ENCODE measurements around the gene MMP1. TPM values are rescaled to one million over a fixed set of nuclear protein-coding genes. Genes with fewer than 3 reads are reported as not detected.

The MMP1 gene
- total RNA-seq, 1 donor from 2014 or later, result 19.1 TPM

GRCh38 chr11:102773386-102773785 is 24.6 kb downstream of the MMP1 start:
- no peak overlapping the region for H3K4me3 ChIP-seq
- no peaks in the 10 kb centered on the region for H3K4me1 ChIP-seq
- no peak for ATAC-seq
- intact Hi-C loops (cut with DNase I), result no loop called here
- H3K9me3 ChIP-seq, result no peaks in the 10 kb centered on the region
- no peak overlapping the region for H3K27ac ChIP-seq
- no peak for TF ChIP-seq CTCF (IDR thresholded peaks at IDR 0.05)
- DNase-seq, result no peak
- no peaks in the 10 kb centered on the region for H3K27me3 ChIP-seq
- H3K36me3 ChIP-seq, result no peaks in the 10 kb centered on the region

GRCh38 chr11:102771351-102771750 is 26.6 kb downstream of the MMP1 start:
- Histone ChIP-seq H3K9me3 (no peaks in the 10 kb centered on the region), H3K4me3 (no peak overlapping the region), H3K36me3 (no peaks in the 10 kb centered on the region), H3K27me3 (no peaks in the 10 kb centered on the region), H3K27ac (no peak overlapping the region), H3K4me1 (no peaks in the 10 kb centered on the region)
- ATAC-seq (no peak), DNase-seq (no peak)
- no peak for TF ChIP-seq CTCF (IDR thresholded peaks at IDR 0.05)
- intact Hi-C loops (cut with DNase I), result no loop called here

- Histone ChIP-seq H3K27ac (no peak overlapping the region), H3K36me3 (no peaks in the 10 kb centered on the region), H3K27me3 (no peaks in the 10 kb centered on the region), H3K4me1 (no peaks in the 10 kb centered on the region), H3K9me3 (no peaks in the 10 kb centered on the region), H3K4me3 (no peak overlapping the region)
- ATAC-seq (no peak), DNase-seq (no peak)
- intact Hi-C loops (cut with DNase I), result no loop called here
- TF ChIP-seq CTCF (IDR thresholded peaks at IDR 0.05), result no peak
Observed at GRCh38 chr11:102770191-102770590, 27.8 kb downstream of the MMP1 start.

- DNase-seq (no peak), ATAC-seq (no peak)
- no peak overlapping the region for H3K4me3 ChIP-seq
- H3K27ac ChIP-seq, result no peak overlapping the region
- no peaks in the 10 kb centered on the region for H3K9me3 ChIP-seq
- no peaks in the 10 kb centered on the region for H3K36me3 ChIP-seq
- TF ChIP-seq CTCF (IDR thresholded peaks at IDR 0.05), result no peak
- intact Hi-C loops (cut with DNase I), result no loop called here
- H3K27me3 ChIP-seq, result no peaks in the 10 kb centered on the region
- H3K4me1 ChIP-seq, result no peaks in the 10 kb centered on the region
Observed at GRCh38 chr11:102767800-102768199, 30.2 kb downstream of the MMP1 start.

- no peak for DNase-seq
- Histone ChIP-seq H3K4me3 (no peak overlapping the region), H3K9me3 (no peaks in the 10 kb centered on the region), H3K27ac (no peak overlapping the region), H3K27me3 (no peaks in the 10 kb centered on the region), H3K36me3 (no peaks in the 10 kb centered on the region), H3K4me1 (no peaks in the 10 kb centered on the region)
- no peak for TF ChIP-seq CTCF (IDR thresholded peaks at IDR 0.05)
- intact Hi-C loops (cut with DNase I), result no loop called here
- ATAC-seq, result no peak
Observed at GRCh38 chr11:102763440-102763839, 34.5 kb downstream of the MMP1 start.

GRCh38 chr11:102762361-102762767 is 35.6 kb downstream of the MMP1 start:
- no peak overlapping the region for H3K4me3 ChIP-seq
- DNase-seq (no peak), ATAC-seq (no peak)
- no peak overlapping the region for H3K27ac ChIP-seq
- intact Hi-C loops (cut with DNase I), result no loop called here
- no peaks in the 10 kb centered on the region for H3K27me3 ChIP-seq
- no peaks in the 10 kb centered on the region for H3K36me3 ChIP-seq
- no peaks in the 10 kb centered on the region for H3K4me1 ChIP-seq
- H3K9me3 ChIP-seq, result no peaks in the 10 kb centered on the region
- no peak for TF ChIP-seq CTCF (IDR thresholded peaks at IDR 0.05)

Data from upper lobe of right lung (tissue), 1 donor.